ENCODE results near the gene AMH. TPM values are rescaled to one million over a fixed set of nuclear protein-coding genes. Genes with fewer than 3 reads are reported as not detected.

AMH gene
- total and polyA plus RNA-seq, 2 of the 4 experiments (the other 2 are of a cell fraction): 0.86 TPM; not detected in 1

DNA sequence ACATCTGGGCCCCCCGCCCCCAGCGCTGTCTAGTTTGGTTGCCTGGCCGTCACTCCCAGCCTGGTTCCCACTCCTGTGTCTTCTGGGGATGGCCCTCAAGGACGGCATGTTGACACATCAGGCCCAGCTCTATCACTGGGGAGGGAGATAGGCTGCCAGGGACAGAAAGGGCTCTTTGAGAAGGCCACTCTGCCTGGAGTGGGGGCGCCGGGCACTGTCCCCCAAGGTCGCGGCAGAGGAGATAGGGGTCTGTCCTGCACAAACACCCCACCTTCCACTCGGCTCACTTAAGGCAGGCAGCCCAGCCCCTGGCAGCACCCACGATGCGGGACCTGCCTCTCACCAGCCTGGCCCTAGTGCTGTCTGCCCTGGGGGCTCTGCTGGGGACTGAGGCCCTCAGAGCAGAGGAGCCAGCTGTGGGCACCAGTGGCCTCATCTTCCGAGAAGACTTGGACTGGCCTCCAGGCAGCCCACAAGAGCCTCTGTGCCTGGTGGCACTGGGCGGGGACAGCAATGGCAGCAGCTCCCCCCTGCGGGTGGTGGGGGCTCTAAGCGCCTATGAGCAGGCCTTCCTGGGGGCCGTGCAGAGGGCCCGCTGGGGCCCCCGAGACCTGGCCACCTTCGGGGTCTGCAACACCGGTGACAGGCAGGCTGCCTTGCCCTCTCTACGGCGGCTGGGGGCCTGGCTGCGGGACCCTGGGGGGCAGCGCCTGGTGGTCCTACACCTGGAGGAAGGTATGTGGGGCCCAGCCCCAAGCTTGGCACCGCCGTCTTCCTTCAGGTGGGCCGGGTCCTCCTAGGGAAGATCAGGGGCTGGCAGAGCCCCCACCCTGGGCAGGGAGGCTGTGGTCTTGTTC is at the start of gene AMH (continued):
- TF ChIP-seq, protein P1, sequence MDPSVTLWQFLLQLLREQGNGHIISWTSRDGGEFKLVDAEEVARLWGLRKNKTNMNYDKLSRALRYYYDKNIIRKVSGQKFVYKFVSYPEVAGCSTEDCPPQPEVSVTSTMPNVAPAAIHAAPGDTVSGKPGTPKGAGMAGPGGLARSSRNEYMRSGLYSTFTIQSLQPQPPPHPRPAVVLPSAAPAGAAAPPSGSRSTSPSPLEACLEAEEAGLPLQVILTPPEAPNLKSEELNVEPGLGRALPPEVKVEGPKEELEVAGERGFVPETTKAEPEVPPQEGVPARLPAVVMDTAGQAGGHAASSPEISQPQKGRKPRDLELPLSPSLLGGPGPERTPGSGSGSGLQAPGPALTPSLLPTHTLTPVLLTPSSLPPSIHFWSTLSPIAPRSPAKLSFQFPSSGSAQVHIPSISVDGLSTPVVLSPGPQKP (IDR thresholded peaks at IDR 0.05; ENCODE audit: borderline replicate concordance, low read depth, low read length): no peak

DNA sequence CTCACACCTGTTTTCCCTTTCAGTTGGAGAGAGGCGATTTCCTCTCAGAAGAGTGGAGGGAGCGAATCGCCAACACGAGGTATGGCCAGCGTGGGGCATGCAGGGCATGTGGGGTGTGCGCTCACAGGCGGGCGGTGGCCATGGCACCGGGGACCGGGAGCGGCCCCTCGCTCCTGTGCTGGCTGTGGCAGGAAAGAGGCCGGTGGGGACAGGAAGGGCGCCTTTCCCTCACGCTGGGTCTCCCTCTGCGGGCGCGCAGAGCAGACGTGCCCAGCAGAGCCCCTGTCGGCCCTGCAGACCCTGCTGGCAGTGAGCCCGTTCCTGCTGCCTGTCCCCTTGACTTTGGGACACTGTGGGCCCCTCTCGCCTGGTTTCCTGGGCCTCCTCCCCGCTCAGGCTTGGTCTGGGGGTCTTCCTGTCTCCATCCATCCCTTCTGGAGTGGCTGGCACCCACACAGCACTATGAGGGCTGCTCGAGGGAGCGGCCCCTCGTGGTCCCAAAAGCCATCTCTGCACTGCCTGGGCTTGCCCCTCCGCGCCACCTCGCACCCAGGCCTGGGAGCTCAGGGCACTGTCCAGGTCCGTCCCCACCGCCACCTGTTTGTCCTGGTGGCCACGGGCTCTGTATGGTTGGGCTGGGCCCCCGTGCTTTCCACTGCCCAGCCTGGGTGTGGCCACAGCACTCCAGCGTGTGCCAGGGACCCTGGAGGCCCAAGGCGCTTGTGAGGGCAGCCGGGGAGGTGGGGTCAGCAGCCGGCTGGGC is 49.1 kb upstream of the AMH start:
- no peak overlapping the region for H4K8ac ChIP-seq (ENCODE audit: low read depth in 2 of 2, low read length in 2 of 2)
- H4K20me1 ChIP-seq (ENCODE audit: insufficient read depth, low read length): peaks cover 44% of the 10 kb centered on the region
- POLR2A ChIA-PET (ENCODE audit: unreplicated experiment): no interaction called here
- H3K4me3 ChIP-seq (ENCODE audit: insufficient read depth, low read depth, low read length): no peak overlapping the region
- H3K9me3 ChIP-seq (ENCODE audit: control insufficient read depth, insufficient read depth, low read length): no peaks in the 10 kb centered on the region
- H3K14ac ChIP-seq (replicated peaks; ENCODE audit: low read depth, low read length): no peak overlapping the region
- H3K79me1 ChIP-seq (ENCODE audit: low read depth in 1 of 2, low read length in 2 of 2): peaks cover 22 to 88% of the 10 kb centered on the region in 2 experiments
- dilution Hi-C loops (cut with HindIII; ENCODE audit: low sequenced_read_pairs, unreplicated experiment): no loop called here
- no peak overlapping the region for H3K4ac ChIP-seq (ENCODE audit: low read depth, low read length)
- H3K56ac ChIP-seq (ENCODE audit: extremely low read depth, insufficient read depth, low read length): no peak overlapping the region
- no peak overlapping the region for H3K18ac ChIP-seq (ENCODE audit: low read depth, low read length)
- H2AK9ac ChIP-seq (replicated peaks; ENCODE audit: low read depth, low read length, poor library complexity): no peak overlapping the region
- H2BK15ac ChIP-seq (ENCODE audit: low read depth, low read length): no peak overlapping the region
- H3K27ac ChIP-seq (ENCODE audit: insufficient read depth, low read length): no peak overlapping the region
- H3K23ac ChIP-seq (ENCODE audit: low read depth, low read length): no peak overlapping the region
- no peak overlapping the region for H2BK5ac ChIP-seq (ENCODE audit: low read depth, low read length, poor library complexity, severe bottlenecking)
- H3K27me3 ChIP-seq (ENCODE audit: control insufficient read depth, insufficient read depth, low read length): no peaks in the 10 kb centered on the region
- no peak overlapping the region for H3K9ac ChIP-seq (ENCODE audit: low read depth, low read length)
- DNase-seq: no peak
- in situ Hi-C loops (cut with MboI; ENCODE audit: low sequenced_read_pairs): no loop called here
- no peak overlapping the region for H2BK20ac ChIP-seq (ENCODE audit: low read depth, low read length)
- no peak overlapping the region for H4K91ac ChIP-seq (ENCODE audit: insufficient read depth, low read depth, low read length)
- ATAC-seq (ENCODE audit: low read depth): no peak
- H2AFZ ChIP-seq (replicated peaks; ENCODE audit: low read length, poor library complexity): no peak overlapping the region
- no peak overlapping the region for H2AK5ac ChIP-seq (ENCODE audit: low read depth, low read length)
- H4K5ac ChIP-seq (ENCODE audit: low read depth, low read length): no peak overlapping the region
- peaks cover 11% of the 10 kb centered on the region for H3K9me1 ChIP-seq (ENCODE audit: insufficient read depth, low read length)
- H3K4me2 ChIP-seq (ENCODE audit: low read depth, low read length): no peak overlapping the region
- peaks cover 2% of the 10 kb centered on the region; the same call in 1 of the 2 replicates for H3K4me1 ChIP-seq (ENCODE audit: control insufficient read depth, insufficient read depth, low read length)
- no TSS peak for BruUV-seq (replicated peaks)
- intact Hi-C loops (cut with micrococcal nuclease): no loop called here
- CTCF ChIA-PET: no interaction called here
- H3K36me3 ChIP-seq (ENCODE audit: control insufficient read depth, insufficient read depth, low read length): peaks cover 52% of the 10 kb centered on the region
- 97% methylated on average over 23 of the region's 37 CpGs; no CpG with 5 or more reads in 1 of the 2 experiments for WGBS, 2 experiments (ENCODE audit: extremely low coverage in 2 of 2, insufficient read length in 1 of 2)
- no peak overlapping the region for H2BK120ac ChIP-seq (ENCODE audit: low read depth, low read length)
- TF ChIP-seq BHLHE40 (IDR thresholded peaks at IDR 0.05; ENCODE audit: low read depth, low read length): no peak
- no peak for TF ChIP-seq MXI1 (IDR thresholded peaks at IDR 0.05; ENCODE audit: borderline replicate concordance, low read depth, low read length)
- no peak for TF ChIP-seq CHD1 (IDR thresholded peaks at IDR 0.05; ENCODE audit: low read depth, low read length)
- TF ChIP-seq RFX5 (IDR thresholded peaks at IDR 0.05; ENCODE audit: low read depth, low read length): no peak
- TF ChIP-seq, protein P2, sequence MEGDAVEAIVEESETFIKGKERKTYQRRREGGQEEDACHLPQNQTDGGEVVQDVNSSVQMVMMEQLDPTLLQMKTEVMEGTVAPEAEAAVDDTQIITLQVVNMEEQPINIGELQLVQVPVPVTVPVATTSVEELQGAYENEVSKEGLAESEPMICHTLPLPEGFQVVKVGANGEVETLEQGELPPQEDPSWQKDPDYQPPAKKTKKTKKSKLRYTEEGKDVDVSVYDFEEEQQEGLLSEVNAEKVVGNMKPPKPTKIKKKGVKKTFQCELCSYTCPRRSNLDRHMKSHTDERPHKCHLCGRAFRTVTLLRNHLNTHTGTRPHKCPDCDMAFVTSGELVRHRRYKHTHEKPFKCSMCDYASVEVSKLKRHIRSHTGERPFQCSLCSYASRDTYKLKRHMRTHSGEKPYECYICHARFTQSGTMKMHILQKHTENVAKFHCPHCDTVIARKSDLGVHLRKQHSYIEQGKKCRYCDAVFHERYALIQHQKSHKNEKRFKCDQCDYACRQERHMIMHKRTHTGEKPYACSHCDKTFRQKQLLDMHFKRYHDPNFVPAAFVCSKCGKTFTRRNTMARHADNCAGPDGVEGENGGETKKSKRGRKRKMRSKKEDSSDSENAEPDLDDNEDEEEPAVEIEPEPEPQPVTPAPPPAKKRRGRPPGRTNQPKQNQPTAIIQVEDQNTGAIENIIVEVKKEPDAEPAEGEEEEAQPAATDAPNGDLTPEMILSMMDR (conservative IDR thresholded peaks at IDR 0.05; ENCODE audit: low read depth, low read length): no peak
- TF ChIP-seq RCOR1 (IDR thresholded peaks at IDR 0.05; ENCODE audit: insufficient replicate concordance, low read length): no peak
- TF ChIP-seq CEBPB (IDR thresholded peaks at IDR 0.05; ENCODE audit: low read depth, low read length): no peak
- no peak for TF ChIP-seq NFE2L2 (IDR thresholded peaks at IDR 0.05; ENCODE audit: low read depth, low read length)
- no peak for TF ChIP-seq POLR2A (IDR thresholded peaks at IDR 0.05; ENCODE audit: low read depth, low read length)
- TF ChIP-seq, protein P1 (IDR thresholded peaks at IDR 0.05; ENCODE audit: borderline replicate concordance, low read depth, low read length): no peak

All from IMR-90 (cell line).